AG04449 (cell line): ENCODE data around the gene RLN3.

Source experiments
- CTCF ChIA-PET: fragments of 350-600 bp; formaldehyde crosslinking; extraction: SDS; loops from one replicate; lab custom pipeline; 2021; ENCODE audit warnings: antibody characterized with exemption; lab: Yijun Ruan, JAX
- POLR2A ChIA-PET: fragments of 400-600, 350-600 bp; formaldehyde crosslinking; extraction: SDS; loops from one replicate; lab custom pipeline; 2020; ENCODE audit warnings: antibody characterized with exemption, inconsistent platforms; lab: Yijun Ruan, JAX
- DNase-seq: peaks from one replicate; pipeline ENCODE4 v3.0.0-alpha.2; 2010; ENCODE audit warnings: low read depth, low spot score
- H3K4me3 ChIP-seq: 2 replicates; pipeline ENCODE4 v1.5.1; 2011; ENCODE audit warnings: low read depth, mild to moderate bottlenecking, control low read depth, low read length
- CTCF ChIP-seq: IDR thresholded peaks from one replicate; pipeline ENCODE4 v1.5.1; 2011; ENCODE audit warnings: mild to moderate bottlenecking, moderate library complexity, low read length, control low read depth, inconsistent platforms; ENCODE audit not compliant: insufficient read depth; ENCODE audit errors: missing control alignments

Gene RLN3

GRCh38 chr19:13996928-13997630 is 30.9 kb upstream of the RLN3 start:
- CTCF ChIA-PET = interaction anchor here (1.2 kb wide), 2 partner anchors 9 to 17 kb away, joined by 3 to 4 read pairs; no protein-coding TSS in a partner anchor
- DNase-seq = no peak
- no peak overlapping the region for H3K4me3 ChIP-seq
- TF ChIP-seq CTCF = no peak
- POLR2A ChIA-PET = interaction anchor here (0.6 to 1.0 kb wide), 2 partner anchors 9 to 297 kb away, joined by 3 read pairs; partner anchors contain the start of gene RFX1

GRCh38 chr19:13997631-13997962 is 30.4 kb upstream of the RLN3 start:
- TF ChIP-seq CTCF = no peak
- POLR2A ChIA-PET = interaction anchor here (0.6 to 1.0 kb wide), 2 partner anchors 9 to 296 kb away, joined by 3 read pairs; partner anchors contain the start of gene RFX1
- CTCF ChIA-PET = interaction anchor here (1.2 kb wide), 2 partner anchors 10 to 17 kb away, joined by 3 to 4 read pairs; no protein-coding TSS in a partner anchor
- H3K4me3 ChIP-seq = no peak overlapping the region
- no peak for DNase-seq

- H3K4me3 ChIP-seq = no peak overlapping the region
- no peak for TF ChIP-seq CTCF
- ChIA-PET CTCF (interaction anchor here (0.6 to 1.5 kb wide), 3 partner anchors 11 to 118 kb away, joined by 3 to 4 read pairs (median 4); partner anchors contain the start of gene RLN3), POLR2A (interaction anchor here (0.7 kb wide), 1 partner anchor 45 kb away, joined by 5 read pairs; no protein-coding TSS in a partner anchor)
- DNase-seq = no peak
Observed at GRCh38 chr19:13998426-13998825, 29.5 kb upstream of the RLN3 start.

- no peak for DNase-seq
- H3K4me3 ChIP-seq = no peak overlapping the region
- POLR2A ChIA-PET = interaction anchor here (0.7 kb wide), 1 partner anchor 46 kb away, joined by 5 read pairs; no protein-coding TSS in a partner anchor
- CTCF ChIA-PET = interaction anchor here (1.5 kb wide), 1 partner anchor 29 kb away, joined by 4 read pairs; the partner anchor contains the start of gene RLN3
- TF ChIP-seq CTCF = no peak
Observed at GRCh38 chr19:13999085-13999484, 28.9 kb upstream of the RLN3 start.

- H3K4me3 ChIP-seq = no peak overlapping the region
- POLR2A ChIA-PET = interaction anchor here (0.6 kb wide), 1 partner anchor 55 kb away, joined by 4 read pairs; no protein-coding TSS in a partner anchor
- CTCF ChIA-PET = interaction anchor here (1.3 kb wide), 2 partner anchors 71 to 74 kb away, joined by 4 read pairs; partner anchors contain the start of gene MISP3
- no peak for DNase-seq
- no peak for TF ChIP-seq CTCF
Observed at GRCh38 chr19:14000691-14001375, 27.1 kb upstream of the RLN3 start.
